Trophoblast cell (in vitro differentiated cells and primary cell): Measurements from ENCODE around the gene FOXP3. TPM values are rescaled to one million over a fixed set of nuclear protein-coding genes. Genes with fewer than 3 reads are reported as not detected.

Experiments used
- DNase-seq, 2 donors: peaks; one replicate each; pipeline ENCODE4 v3.0.0-alpha.2; 2016
- H2AFZ ChIP-seq: 2 replicates; pipeline ENCODE4 v1.6.1; 2013; ENCODE audit warnings: low read length, moderate library complexity, mild to moderate bottlenecking; ENCODE audit not compliant: insufficient read depth, poor library complexity
- H2AK5ac ChIP-seq: 2 replicates; pipeline ENCODE4 v1.6.1; 2013; ENCODE audit warnings: mild to moderate bottlenecking, low read length
- H2BK120ac ChIP-seq: 2 replicates; pipeline ENCODE4 v1.6.1; 2013; ENCODE audit warnings: low read length, mild to moderate bottlenecking, moderate library complexity; ENCODE audit not compliant: insufficient read depth, poor library complexity
- H2BK12ac ChIP-seq: 2 replicates; pipeline ENCODE4 v1.6.1; 2013; ENCODE audit warnings: mild to moderate bottlenecking, low read length, moderate library complexity
- H2BK5ac ChIP-seq: 2 replicates; pipeline ENCODE4 v1.6.1; 2013; ENCODE audit warnings: low read length, low read depth, moderate library complexity, mild to moderate bottlenecking; ENCODE audit not compliant: poor library complexity
- H3K14ac ChIP-seq: 2 replicates; pipeline ENCODE4 v1.6.1; 2013; ENCODE audit warnings: mild to moderate bottlenecking, low read length
- H3K18ac ChIP-seq: 2 replicates; pipeline ENCODE4 v1.6.1; 2013; ENCODE audit warnings: mild to moderate bottlenecking, low read length
- H3K23ac ChIP-seq: 2 replicates; pipeline ENCODE4 v1.6.1; 2013; ENCODE audit warnings: low read length
- H3K27ac ChIP-seq: 2 replicates; pipeline ENCODE4 v1.5.1; 2013; ENCODE audit warnings: low read depth, mild to moderate bottlenecking, inconsistent platforms, low read length, moderate library complexity
- H3K27me3 ChIP-seq: 2 replicates; pipeline ENCODE4 v1.6.1; 2013; ENCODE audit warnings: inconsistent platforms, mild to moderate bottlenecking, low read length, moderate library complexity; ENCODE audit not compliant: insufficient read depth
- H3K36me3 ChIP-seq, 2 experiments: 1 replicate in 1 of 2; 2 replicates in 1 of 2; pipeline ENCODE4 v1.6.1; 2013; ENCODE audit warnings: low read length in 2 of 2, mild to moderate bottlenecking in 2 of 2, moderate library complexity in 1 of 2; ENCODE audit not compliant: insufficient read depth in 2 of 2, control insufficient read depth in 1 of 2
- H3K4ac ChIP-seq: 2 replicates; pipeline ENCODE4 v1.6.1; 2013; ENCODE audit warnings: low read depth, mild to moderate bottlenecking, low read length, moderate library complexity
- H3K4me1 ChIP-seq, 2 experiments: 1 replicate in 1 of 2; 2 replicates in 1 of 2; pipeline ENCODE4 v1.6.1; 2013; ENCODE audit warnings: low read length in 2 of 2, mild to moderate bottlenecking in 2 of 2, moderate library complexity in 1 of 2; ENCODE audit not compliant: insufficient read depth in 2 of 2, control insufficient read depth in 1 of 2
- H3K4me2 ChIP-seq: 2 replicates; pipeline ENCODE4 v1.6.1; 2013; ENCODE audit warnings: inconsistent platforms, mild to moderate bottlenecking, low read length, moderate library complexity
- H3K4me3 ChIP-seq: 2 replicates; pipeline ENCODE4 v1.5.1; 2013; ENCODE audit warnings: mild to moderate bottlenecking, low read depth, low read length, inconsistent platforms
- H3K79me1 ChIP-seq: one replicate; pipeline ENCODE4 v1.6.1; 2013; ENCODE audit warnings: low read length
- H3K79me2 ChIP-seq: 2 replicates; pipeline ENCODE4 v1.6.1; 2013; ENCODE audit warnings: low read length, mild to moderate bottlenecking; ENCODE audit not compliant: control insufficient read depth, insufficient read depth, poor library complexity
- H3K9ac ChIP-seq: 2 replicates; pipeline ENCODE4 v1.6.1; 2013; ENCODE audit warnings: mild to moderate bottlenecking, low read length
- H3K9me3 ChIP-seq: 2 replicates; pipeline ENCODE4 v1.6.1; 2013; ENCODE audit warnings: low read depth, mild to moderate bottlenecking, control low read depth, inconsistent platforms, low read length; ENCODE audit not compliant: insufficient read depth
- H4K12ac ChIP-seq: 2 replicates; pipeline ENCODE4 v1.6.1; 2013; ENCODE audit warnings: low read depth, mild to moderate bottlenecking, low read length, moderate library complexity
- H4K8ac ChIP-seq: 2 replicates; pipeline ENCODE4 v1.6.1; 2013; ENCODE audit warnings: low read depth, mild to moderate bottlenecking, low read length, moderate library complexity
- H4K91ac ChIP-seq: one replicate; pipeline ENCODE4 v1.6.1; 2013; ENCODE audit warnings: low read depth, mild to moderate bottlenecking, low read length, moderate library complexity
- WGBS: extraction: QIAGEN DNeasy Blood & Tissue Kit; methylation state at CpG from one replicate; pipeline ENCODE4 v1.1.7; 2013; ENCODE audit warnings: missing lambda C conversion rate; ENCODE audit not compliant: insufficient read length, insufficient coverage; ENCODE audit errors: extremely low coverage; 5-methylcytosine and 5-hydroxymethylcytosine counted together
- polyA plus RNA-seq: library from polyadenylated mRNA; stranded (reverse); fragments of 200-250 nt; gene quantifications from 2 replicates; pipeline ENCODE4 v1.2.3, GENCODE V29; 2013

Gene FOXP3, protein sequence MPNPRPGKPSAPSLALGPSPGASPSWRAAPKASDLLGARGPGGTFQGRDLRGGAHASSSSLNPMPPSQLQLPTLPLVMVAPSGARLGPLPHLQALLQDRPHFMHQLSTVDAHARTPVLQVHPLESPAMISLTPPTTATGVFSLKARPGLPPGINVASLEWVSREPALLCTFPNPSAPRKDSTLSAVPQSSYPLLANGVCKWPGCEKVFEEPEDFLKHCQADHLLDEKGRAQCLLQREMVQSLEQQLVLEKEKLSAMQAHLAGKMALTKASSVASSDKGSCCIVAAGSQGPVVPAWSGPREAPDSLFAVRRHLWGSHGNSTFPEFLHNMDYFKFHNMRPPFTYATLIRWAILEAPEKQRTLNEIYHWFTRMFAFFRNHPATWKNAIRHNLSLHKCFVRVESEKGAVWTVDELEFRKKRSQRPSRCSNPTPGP
- 0.11 TPM in 2 replicates for polyA plus RNA-seq

- Histone ChIP-seq H4K91ac (no peak within 1 kb of the TSS), H3K14ac (no peak within 1 kb of the TSS), H2AFZ (no peak within 1 kb of the TSS), H3K79me1 (peaks cover 6% of the 10 kb centered on the region), H2AK5ac (no peak within 1 kb of the TSS), H2BK12ac (no peak within 1 kb of the TSS), H3K4ac (no peak within 1 kb of the TSS), H3K27ac (no peak within 1 kb of the TSS), H3K79me2 (peaks cover 3% of the 10 kb centered on the region), H3K4me2 (no peak within 1 kb of the TSS), H2BK120ac (no peak within 1 kb of the TSS), H3K9ac (no peak within 1 kb of the TSS), H4K8ac (no peak within 1 kb of the TSS), H4K12ac (no peak within 1 kb of the TSS), H3K27me3 (no peaks in the 10 kb centered on the region), H3K4me1 (peaks cover 0 to 3% of the 10 kb centered on the region in 2 experiments), H2BK5ac (no peak within 1 kb of the TSS), H3K18ac (no peak within 1 kb of the TSS), H3K23ac (no peak within 1 kb of the TSS), H3K36me3 (no peaks in the 10 kb centered on the region), H3K9me3 (no peaks in the 10 kb centered on the region), H3K4me3 (no peak within 1 kb of the TSS)
- WGBS, result no CpG with 5 or more reads among the region's 11 CpGs
- DNase-seq, result no peak
Measured at GRCh38 chrX:49264460-49264859, at the start of gene FOXP3. Gene FOXP3, minus strand, starts transcription at chrX:49264710. Its CDS starts 6,205 bp downstream, at chrX:49258505.

GRCh38 chrX:49312176-49312575 is 47.7 kb upstream of the FOXP3 start:
- Histone ChIP-seq H3K4ac (no peak overlapping the region), H3K23ac (no peak overlapping the region), H3K18ac (no peak overlapping the region), H3K4me3 (no peak overlapping the region), H4K12ac (no peak overlapping the region), H3K14ac (no peak overlapping the region), H4K8ac (no peak overlapping the region), H2AK5ac (no peak overlapping the region), H3K27me3 (no peaks in the 10 kb centered on the region), H3K79me2 (peaks cover 3% of the 10 kb centered on the region), H3K79me1 (peaks cover 7% of the 10 kb centered on the region), H4K91ac (no peak overlapping the region), H2AFZ (no peak overlapping the region), H2BK12ac (no peak overlapping the region), H3K36me3 (no peaks in the 10 kb centered on the region), H2BK5ac (no peak overlapping the region), H3K27ac (no peak overlapping the region), H2BK120ac (no peak overlapping the region), H3K9me3 (no peaks in the 10 kb centered on the region), H3K4me1 (peaks cover 6 to 10% of the 10 kb centered on the region in 2 experiments), H3K9ac (no peak overlapping the region), H3K4me2 (no peak overlapping the region)
- no CpG with 5 or more reads among the region's 2 CpGs for WGBS
- DNase-seq, result peak in 1 of 2 donors; percentile 52

GRCh38 chrX:49310371-49310770 is 45.9 kb upstream of the FOXP3 start:
- no peaks in the 10 kb centered on the region for H3K27me3 ChIP-seq
- no peak overlapping the region for H3K14ac ChIP-seq
- H2BK5ac ChIP-seq, result no peak overlapping the region
- no peak overlapping the region for H3K23ac ChIP-seq
- H2BK120ac ChIP-seq, result no peak overlapping the region
- H3K9me3 ChIP-seq, result no peaks in the 10 kb centered on the region
- peak overlapping the region; percentile 73 for H4K8ac ChIP-seq
- DNase-seq, result no peak
- WGBS, result no CpG with 5 or more reads among the region's 18 CpGs
- H3K79me1 ChIP-seq, result peaks cover 7% of the 10 kb centered on the region
- H3K4ac ChIP-seq, result no peak overlapping the region
- H2AK5ac ChIP-seq, result no peak overlapping the region
- peak overlapping the region; percentile 18 for H3K18ac ChIP-seq
- H3K4me2 ChIP-seq, result no peak overlapping the region
- peak overlapping the region; percentile 43 for H4K12ac ChIP-seq
- no peak overlapping the region for H3K4me3 ChIP-seq
- H4K91ac ChIP-seq, result peak overlapping the region; percentile 43
- peaks cover 6 to 10% of the 10 kb centered on the region in 2 experiments for H3K4me1 ChIP-seq
- peaks cover 3% of the 10 kb centered on the region for H3K79me2 ChIP-seq
- H3K36me3 ChIP-seq, result no peaks in the 10 kb centered on the region
- H3K27ac ChIP-seq, result peak overlapping the region; percentile 17
- no peak overlapping the region for H3K9ac ChIP-seq
- H2BK12ac ChIP-seq, result no peak overlapping the region
- no peak overlapping the region for H2AFZ ChIP-seq

DNA sequence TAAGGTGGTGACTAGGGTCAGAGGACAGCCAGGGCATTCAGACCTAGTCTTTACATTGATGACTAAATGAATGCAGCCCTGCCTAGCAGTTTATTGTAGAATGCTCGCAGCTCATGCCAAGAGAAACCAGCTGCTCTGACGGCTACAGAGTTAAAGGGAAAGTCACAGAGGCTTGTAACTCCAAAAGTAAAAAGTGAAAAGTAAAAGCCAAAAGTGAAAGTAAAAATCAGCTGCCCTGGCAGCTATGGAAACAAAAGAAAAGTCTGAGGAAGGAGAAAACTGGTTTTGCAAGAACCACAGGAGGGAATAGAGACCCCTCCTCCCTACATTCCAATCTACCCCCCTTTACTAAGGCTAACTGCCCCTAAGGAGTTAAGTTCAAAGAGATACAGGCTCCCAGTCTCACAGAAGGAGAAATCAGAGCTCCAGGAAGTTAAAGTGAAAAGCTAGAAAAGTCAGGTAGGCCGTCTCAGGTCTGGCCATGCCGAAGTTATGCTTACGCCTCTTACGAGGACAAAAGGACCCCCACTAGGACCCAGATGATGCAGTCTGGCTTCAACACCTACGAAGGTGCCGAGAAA is 45.0 kb upstream of the FOXP3 start:
- Histone ChIP-seq H3K79me2 (peaks cover 3% of the 10 kb centered on the region), H3K4me3 (no peak overlapping the region), H2AK5ac (no peak overlapping the region), H3K36me3 (no peaks in the 10 kb centered on the region), H3K27ac (peak overlapping the region; percentile 85), H3K79me1 (peaks cover 7% of the 10 kb centered on the region), H3K9ac (no peak overlapping the region), H4K8ac (peak overlapping the region; percentile 65), H3K18ac (no peak overlapping the region), H3K23ac (no peak overlapping the region), H4K12ac (no peak overlapping the region), H2AFZ (peak overlapping the region; percentile 71), H3K27me3 (no peaks in the 10 kb centered on the region), H2BK12ac (no peak overlapping the region), H3K4ac (no peak overlapping the region), H3K14ac (no peak overlapping the region), H3K4me1 (peaks cover 6 to 10% of the 10 kb centered on the region in 2 experiments), H3K9me3 (no peaks in the 10 kb centered on the region), H2BK5ac (peak overlapping the region; percentile 76), H2BK120ac (peak overlapping the region; percentile 83), H4K91ac (peak overlapping the region; percentile 68), H3K4me2 (peak overlapping the region; percentile 48)
- no CpG with 5 or more reads among the region's 8 CpGs for WGBS
- DNase-seq, result no peak
